ENCODE measurements around the gene PRR5.

The PRR5 gene

DNA sequence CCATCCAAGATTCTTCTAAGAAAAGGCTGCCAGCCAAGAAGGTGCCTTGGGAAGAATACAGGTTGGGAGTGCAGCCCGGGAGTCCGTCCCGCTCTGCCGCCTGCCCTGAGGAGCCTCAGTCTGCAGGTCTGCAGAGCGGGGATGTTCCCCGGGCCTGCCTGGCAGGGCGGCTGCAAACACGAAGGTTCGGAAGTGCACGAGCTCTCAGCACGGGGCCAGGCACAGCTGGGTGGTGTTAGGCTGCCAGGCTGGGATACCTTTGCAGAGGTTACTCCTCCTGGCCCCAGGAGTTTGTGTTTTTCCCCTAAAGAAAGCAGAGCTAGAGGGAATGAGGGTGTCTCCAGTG lies 9.4 kb upstream of the PRR5 start:
- no peak for DNase-seq (ENCODE audit: low read depth in 2 of 2)

DNA sequence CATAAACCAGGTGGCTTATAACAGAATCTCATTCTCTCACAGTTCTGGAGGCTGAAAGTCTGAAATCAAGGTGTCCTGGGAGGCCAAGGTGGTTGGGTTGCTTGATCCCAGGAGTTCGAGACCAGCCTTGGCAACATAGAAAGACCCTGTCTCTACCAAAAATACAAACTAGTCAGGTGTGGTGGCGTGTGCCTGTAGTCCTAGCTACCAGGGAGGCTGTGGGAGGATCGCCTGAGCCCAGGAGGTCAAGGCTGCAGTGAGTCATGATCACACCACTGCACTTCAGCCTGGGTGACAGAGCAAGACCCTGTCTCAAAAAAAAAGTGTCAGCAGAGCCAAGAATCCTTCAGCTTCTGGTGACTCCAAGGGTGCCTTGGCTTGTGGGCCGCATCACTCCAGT lies 8.9 kb upstream of the PRR5 start:
- DNase-seq (ENCODE audit: low read depth in 2 of 2), result no peak

DNA sequence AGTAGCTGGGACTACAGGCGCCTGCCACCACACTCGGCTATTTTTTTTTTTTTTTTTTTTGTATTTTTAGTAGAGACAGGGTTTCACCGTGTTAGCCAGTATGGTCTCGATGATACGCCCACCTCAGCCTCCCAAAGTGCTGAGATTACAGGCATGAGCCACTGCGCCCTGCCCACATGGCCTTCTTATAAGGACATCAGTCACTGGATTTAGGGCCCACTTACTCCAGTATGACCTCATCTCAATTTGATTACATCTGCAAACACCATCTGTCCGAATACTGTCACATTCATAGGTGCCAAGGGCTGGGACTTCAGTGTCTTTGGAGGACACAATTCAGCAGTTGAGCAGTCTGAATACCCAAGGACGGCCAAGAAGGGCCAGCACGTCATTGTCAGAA lies 8.2 kb upstream of the PRR5 start:
- no peak for DNase-seq (ENCODE audit: low read depth in 2 of 2)

DNA sequence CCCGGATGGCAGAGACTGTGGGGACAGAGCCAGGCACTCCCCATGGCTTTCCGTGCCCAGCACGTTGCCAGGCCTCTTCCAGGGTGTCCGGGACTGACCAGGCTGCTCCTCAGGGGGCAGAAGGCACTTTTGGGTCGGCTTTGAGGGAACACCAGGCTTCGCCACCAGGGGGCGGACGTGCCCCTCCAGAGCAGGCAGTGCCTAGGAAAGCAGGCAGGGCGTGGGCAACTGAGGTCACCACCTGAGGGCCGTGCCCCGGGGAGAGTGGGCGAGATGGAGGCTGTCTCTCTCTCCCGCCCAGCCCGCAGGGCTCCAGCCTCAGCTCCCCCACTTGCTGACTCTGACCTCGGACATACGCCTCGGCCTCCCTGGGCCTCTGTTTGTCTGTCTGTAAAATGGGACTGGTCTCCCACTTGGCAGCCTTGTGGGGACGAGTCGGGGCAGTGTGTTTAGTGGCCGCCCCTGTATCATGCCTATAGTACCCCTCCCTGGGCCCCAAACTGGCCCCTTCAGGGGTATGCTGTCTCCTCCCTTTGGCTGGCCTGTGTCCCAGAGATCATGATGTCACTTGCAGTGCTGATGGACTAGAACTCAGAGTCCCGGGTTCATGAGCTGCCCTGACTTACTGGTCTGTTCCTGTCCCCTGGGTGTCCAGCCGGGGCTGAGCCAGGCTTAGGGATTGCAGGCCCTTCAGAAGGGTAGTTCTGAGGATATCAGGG lies 4.4 kb upstream of the PRR5 start:
- peak; percentile 75 for DNase-seq (ENCODE audit: low read depth in 2 of 2)

DNA sequence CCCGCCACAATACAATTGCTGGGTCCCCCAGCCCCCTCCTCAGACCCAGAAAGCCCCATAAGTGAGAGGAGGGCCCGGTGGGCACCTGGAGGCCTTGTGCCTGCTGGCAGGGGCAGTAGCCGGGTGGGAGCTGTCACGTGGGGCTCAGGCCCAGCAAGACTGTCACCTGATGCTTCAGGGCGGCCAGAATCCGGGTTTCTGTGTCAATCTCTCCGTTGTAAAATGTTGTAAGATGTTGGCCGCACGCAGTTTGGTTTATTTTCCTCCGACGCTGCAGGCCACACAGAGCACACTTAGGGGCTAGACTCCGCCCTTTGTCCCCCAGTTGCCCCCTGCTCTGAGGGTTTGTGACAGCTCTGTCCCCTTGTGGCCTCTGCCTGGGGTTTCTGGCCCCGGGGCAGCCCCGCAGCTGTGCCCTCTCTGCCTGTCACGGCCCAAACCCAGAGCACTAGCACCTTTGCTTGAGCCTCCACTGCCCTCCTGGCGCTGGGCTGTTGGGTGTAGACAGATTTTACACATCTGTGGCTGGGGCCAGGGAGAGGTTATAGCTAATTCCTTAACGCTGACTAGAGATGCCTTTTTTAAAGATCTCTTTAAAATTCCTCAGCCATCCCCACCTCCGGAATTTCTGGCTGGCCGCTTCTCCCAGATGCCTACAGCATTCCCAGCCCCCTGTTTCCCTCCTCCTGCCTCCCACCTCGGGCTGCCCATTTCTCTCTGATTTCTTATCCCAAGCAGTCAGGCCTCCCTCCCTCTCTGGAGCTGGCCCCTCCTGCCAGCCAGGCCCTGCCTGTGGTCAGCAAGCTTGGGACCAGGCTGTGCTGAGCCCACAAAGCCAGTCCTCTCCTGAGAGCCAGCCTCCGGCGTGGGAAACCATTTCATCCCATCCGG lies 3.2 kb upstream of the PRR5 start:
- no peak for DNase-seq (ENCODE audit: low read depth in 2 of 2)

DNA sequence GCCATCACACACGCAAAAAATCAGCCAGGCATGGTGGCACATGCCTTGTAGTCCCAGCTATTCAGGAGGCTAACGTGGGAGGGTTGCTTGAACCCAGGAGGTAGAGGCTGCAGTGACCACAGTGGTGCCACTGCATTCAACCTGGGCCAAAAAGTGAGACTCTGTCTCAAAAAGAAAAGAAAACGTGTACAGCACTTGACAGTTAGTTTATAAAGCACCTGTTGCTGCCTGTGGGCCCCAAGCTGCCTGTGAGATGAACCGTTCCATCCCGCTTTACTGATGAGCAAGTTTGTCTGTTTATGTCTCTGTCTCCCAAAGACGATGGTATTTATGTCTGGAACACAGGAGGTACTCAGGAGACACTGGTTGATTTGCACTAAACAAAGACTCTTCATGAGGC lies 1.5 kb upstream of the PRR5 start:
- DNase-seq (ENCODE audit: low read depth in 2 of 2), result no peak

DNA sequence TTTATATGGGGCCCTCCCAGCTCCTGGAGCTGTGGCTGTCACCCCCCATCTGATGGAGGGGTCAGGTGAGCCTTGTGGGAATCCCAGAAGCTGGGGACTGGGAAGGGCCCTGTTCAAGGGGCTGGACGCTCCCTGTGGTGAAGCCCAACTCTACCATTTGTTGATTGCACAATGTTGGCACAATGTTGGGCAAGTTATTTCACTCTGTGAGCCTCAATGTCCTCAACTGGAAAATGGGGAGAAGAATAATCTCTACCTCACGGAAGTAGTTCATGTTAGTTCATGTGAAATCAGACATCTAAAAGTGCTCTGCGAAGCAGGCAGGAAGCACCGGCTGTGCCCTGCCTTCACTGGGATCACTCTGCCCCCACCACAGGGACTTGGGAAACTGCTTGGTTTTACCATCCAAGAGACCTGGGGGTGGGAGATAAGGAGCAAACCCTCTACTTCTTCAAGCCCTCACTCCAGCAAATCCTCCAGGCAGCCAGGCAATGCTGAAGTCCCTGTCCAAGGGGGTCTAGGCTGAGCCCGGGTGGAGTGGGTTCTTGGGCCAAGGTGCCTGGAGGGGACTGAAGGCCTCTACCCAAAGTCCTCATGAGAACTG lies 715 bp upstream of the PRR5 start:
- DNase-seq (ENCODE audit: low read depth in 2 of 2), result no peak

DNA sequence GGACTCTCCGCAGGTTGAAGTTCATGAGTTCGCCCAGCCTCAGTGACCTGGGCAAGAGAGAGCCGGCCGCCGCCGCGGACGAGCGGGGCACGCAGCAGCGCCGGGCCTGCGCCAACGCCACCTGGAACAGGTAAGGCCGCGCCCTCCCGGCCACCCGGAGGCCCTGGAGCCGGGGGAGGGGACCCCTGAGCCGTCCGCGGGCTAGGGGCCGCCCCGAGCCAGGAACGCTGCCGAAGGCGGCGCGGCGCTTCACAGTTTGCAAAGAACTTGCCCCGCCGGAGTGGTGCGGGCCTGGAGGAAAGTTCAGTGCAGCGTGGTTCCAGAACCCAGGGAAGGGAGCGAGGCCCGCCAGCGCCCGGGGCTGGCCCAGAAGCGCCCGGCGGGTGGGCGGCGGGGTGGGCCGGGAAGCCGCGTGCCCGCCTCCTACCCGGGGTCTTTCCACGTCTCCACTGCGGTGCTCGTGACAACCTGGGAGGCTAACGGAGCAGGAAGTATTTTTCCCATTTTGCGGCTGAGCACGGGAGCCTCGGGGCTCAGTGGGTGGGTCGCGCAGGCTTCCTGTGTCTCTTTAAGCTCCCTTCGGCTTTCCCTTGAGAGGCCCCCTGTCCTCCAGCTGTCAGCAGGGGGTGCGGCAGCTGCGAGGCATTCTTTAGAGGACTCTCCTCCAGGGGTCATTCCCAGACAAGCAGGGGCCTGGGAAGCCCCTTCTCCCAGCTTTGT lies 635 bp downstream of the PRR5 start:
- no peak for DNase-seq (ENCODE audit: low read depth in 2 of 2)

DNA sequence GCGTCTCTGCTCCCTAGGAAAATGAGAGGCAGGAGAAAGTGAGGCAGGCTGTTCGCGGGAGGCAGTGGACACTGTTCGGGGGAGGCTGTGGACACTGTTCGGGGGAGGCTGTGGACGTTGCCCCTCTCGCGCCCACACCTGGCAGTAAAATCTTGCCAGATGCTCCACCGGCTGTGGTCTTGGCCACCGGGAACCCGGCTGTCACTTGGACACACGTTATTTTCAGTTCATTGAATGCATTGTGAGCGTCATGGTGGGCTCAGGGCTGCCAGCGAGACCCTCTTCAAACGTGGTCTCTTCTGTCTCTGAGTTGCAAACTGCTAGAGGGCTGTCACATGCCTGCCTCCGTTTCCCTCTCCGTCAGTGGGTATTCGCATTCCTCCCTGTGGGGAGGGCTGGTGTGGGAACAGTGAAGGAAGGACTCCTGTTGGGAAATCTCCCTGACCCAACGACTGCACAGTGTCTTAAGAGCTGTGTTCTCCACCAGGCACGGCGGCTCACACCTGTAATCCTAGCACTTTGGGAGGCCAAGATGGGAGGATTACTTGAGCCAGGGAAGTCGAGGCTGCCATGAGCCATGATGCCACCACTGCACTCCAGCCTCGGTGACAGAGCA lies 1.4 kb downstream of the PRR5 start:
- DNase-seq (ENCODE audit: low read depth in 2 of 2), result no peak

DNA sequence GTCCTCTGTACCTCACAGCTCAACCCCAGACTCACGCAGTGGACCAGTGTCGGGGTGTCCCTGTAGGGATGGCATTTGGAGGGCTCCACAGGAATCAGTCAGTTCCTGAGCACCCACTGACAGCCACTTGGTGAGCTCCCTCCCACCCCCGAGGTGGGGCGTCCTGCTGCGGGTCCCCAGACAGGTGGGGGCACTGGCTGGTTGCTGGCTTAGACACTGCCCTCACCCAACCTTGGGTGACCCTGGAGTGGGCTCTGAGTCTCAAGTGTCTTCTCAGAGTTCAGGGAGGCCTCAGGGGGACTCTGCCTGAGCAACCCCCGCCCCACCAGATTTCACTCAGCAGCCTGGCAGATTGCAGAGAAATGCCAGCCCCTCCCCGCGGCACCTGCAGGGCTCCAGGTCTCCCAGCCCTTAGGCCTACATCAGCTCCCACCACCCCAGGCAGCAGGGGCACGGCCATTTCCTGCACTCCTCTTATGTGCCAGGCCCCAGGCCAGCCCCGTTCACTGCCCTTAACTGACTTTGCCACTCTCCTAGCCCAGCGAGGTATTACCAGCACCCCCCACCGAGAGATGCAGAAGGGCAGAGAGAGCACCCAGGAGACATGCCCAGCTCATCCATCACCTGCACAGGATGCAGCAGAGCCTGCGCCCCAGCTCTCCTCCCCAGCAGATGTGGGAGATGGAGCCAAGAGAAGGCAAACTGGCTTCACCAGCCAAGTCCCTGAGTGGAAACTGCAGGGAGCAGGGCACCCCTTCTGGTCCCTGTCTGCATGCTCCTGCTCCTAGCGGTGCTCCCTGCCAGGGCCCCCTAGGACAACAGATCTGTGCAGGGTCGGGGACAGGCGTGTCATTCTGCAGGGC lies 2.4 kb downstream of the PRR5 start:
- DNase-seq (ENCODE audit: low read depth in 2 of 2), result no peak

DNA sequence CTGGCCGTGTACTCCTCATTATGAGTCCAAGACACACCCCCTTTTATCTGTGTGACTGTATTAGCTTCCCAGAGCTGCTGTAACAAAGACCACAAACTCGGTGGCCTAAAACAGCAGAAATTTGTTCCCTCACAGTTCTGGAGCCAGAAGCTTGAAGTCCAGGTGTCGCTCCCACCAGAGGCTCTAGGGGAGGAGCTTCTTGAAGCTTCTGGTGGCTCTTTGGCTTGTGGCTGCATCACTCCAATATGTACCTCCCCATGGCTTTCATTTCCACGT lies 3.0 kb downstream of the PRR5 start:
- DNase-seq (ENCODE audit: low read depth in 2 of 2), result no peak

DNA sequence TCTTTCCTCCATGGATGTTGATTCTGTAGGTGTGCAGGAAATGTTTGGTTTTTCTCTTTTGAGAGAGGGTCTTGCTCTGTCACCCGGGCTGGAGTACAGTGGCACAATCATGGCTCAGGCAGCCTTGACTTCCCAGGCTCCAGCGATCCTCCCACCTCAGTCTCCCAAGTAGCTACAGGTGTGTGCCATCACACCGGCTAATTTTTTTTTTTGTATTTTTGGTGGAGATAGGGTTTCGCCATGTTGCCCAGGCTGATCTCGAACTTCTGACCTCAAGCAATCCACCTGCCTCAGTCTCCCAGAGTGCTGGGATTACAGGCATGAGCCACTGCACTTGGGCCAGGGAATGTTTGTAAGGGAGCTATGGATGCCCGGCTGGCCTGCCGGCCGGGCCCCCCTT lies 4.5 kb downstream of the PRR5 start:
- DNase-seq (ENCODE audit: low read depth in 2 of 2), result no peak

DNA sequence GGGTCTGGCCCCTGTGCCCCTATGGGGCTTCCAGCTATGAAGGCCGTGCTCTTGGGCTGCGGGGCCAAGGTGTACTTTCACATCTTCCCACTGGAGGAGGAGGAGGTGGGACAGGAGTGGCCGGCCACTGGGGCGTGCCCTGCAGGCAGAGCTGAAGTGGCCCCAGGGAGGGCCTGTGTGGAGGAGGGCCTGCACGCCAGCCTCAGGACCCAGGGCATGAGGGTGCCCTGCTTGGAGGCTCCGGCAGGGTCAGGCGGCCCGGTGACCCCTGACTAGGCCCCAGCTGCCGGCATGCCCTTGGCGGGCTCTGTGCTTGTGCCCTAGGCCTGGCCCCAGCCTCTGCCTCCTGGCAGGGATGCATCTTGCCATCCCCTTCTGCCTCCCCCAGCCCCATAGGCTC lies 5.2 kb downstream of the PRR5 start:
- no peak for DNase-seq (ENCODE audit: low read depth in 2 of 2)

DNA sequence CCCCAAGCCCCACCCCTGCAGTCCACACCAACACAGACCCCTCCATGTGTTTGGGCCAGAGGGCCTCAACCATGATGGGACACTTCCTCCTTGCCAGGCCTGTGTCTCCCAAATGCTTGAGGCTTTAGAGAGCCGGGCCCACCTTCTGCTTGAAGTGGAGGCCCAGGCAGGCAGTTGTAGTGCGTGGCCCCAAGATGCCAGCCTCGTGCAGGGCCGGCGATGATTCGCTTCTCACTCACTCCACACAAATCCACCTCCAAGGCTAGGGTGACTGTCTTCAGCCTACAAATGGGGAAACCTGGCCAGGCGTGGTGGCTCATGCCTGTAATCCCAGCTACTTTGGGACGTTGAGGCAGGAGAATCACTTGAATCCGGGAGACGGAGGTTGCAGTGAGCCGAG lies 5.7 kb downstream of the PRR5 start:
- no peak for DNase-seq (ENCODE audit: low read depth in 2 of 2)

DNA sequence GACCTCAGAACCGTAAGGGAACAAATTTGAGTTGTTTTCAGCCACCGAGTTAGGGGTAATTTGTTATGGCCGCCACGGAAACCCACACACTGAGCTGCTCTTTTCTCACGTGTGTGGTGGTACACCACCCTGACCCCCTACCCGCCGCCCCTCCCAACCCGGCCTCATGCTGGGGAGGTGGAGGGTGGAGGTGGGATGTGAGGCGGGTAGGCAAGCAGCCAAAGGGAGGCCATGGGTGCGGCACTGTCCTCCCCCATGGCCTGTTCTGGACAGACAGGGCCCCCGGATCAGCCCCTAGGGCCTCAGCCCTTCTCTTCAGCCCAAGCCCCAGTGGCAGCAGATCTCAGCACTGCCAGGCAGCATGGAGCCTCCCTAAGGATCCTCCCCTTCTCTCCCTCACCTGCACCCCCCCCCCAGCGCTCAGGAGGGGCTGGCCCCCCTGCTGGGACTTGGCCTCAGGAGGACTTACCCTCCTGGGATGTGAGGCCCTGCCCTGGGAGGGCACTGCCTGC lies 7.9 kb downstream of the PRR5 start:
- peak in 1 of 2 donors; percentile 19 for DNase-seq (ENCODE audit: low read depth in 2 of 2)

DNA sequence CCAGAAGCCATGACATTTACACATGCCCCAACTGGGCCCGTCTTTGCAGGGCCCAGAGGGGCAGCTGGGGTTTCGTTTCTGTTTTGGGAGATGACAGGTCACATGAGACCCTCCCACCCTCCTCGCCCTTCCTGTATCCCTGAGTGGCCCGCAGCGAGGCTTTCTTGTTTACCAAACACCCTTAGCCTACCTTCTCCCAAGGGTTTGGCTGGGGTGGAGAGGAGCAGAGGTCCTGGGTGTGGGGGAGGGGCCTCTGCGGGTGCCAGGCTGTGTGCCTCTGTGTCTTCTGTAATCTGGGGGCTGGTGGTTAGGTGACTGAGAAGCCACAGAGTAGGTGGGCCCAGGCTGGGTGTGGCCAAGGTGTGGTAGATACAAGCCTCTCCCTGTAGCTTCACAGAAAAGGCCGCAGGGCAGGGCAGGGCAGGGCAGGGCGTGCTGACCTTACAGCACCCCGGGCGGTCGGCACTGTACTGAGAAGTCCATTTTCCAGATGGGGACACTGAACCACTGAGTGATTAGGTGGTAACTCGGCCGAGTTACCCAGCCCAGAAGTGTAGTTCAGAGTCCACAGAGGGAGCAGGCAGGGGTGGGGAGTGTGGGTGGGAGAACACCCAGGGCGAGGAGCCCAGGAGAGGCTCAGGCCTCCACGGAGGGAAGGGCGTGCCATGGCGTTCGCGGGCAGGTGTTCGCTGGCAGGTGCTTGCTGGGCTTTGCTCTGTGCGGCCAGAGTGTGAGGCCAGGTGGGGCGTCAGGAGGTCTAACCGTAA lies 8.7 kb downstream of the PRR5 start:
- DNase-seq (ENCODE audit: low read depth in 2 of 2), result peak; percentile 50 to 52

DNA sequence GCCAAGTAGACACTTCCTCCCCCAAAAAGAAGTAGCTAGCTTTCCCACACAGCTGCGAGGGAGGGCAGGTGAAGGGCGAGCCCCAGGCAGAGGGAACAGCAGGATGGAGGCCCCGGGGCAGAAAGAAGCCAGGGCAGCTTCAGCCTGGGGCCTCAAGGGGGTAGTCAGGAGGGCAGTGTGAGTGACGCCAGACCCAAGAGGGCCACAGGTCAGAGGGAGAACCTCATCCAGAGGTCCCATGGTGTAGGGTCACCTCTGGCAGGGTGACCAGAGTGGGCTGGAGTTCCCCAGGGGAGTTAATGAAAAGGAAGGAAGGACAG lies 9.2 kb downstream of the PRR5 start:
- no peak for DNase-seq (ENCODE audit: low read depth in 2 of 2)

DNA sequence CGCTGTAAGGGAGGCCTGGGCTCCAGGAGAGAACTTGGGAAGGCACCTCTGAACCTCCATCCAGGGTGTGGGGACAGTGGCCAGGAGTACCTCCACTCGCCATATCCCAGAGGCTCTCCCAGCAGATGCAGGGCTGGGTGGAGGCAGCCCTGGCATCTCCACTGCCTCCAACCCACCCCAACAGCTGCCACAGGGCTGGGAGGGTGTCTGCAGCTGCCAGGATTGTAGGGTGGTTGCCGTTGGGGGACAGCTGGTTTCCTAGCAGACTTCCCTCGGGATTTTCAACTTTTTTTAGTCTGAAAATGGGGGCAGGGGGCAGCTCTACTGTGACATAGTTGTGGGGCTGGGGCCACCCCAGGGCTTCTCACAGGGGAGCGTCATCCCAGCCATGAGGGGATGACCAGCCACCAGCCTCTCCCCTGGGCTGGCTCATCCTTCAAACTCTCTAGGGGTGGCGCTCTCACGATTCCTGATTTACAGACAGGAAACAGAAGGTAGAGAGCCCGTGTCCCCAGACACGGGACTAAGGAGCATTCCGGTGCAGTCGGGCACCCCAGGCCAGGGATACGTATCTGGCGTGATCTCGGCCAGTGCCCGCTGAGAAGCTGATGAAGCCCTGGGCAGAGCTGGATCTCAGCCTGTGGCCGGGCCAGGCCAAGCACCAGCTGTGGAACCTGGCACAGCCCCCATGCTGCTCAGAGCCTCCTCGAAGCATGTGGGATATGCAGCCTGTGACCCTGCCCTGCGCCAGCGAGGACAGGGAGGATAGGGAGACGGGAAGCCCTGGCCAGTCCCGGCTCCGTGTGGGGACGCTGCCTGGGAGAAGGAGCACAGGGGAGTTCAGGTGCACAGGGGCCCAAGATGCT lies 9.9 kb downstream of the PRR5 start:
- DNase-seq (ENCODE audit: low read depth in 2 of 2), result no peak

DNA sequence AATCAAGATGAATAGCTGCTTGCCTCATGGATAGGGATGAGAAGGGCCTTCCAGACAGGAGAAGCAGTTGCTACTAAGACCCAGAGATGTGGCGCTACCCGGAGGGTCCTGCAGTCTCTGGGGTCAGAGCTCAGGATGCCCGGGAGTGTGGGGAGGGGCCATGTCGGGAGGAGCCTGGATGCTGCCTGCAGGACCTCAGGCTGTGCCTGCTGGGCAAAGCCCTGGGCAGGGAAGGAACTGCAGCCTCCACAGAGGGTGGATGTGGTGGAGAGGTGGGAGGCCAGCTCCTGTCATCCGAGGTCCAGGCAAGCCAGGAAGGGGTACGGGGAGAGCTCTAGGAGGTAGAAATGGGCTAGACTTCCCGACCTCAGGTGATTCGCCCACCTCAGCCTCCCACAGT lies 11.0 kb downstream of the PRR5 start:
- no peak for DNase-seq (ENCODE audit: low read depth in 2 of 2)
